Measurements from ENCODE around the gene MARCHF9.

DNA sequence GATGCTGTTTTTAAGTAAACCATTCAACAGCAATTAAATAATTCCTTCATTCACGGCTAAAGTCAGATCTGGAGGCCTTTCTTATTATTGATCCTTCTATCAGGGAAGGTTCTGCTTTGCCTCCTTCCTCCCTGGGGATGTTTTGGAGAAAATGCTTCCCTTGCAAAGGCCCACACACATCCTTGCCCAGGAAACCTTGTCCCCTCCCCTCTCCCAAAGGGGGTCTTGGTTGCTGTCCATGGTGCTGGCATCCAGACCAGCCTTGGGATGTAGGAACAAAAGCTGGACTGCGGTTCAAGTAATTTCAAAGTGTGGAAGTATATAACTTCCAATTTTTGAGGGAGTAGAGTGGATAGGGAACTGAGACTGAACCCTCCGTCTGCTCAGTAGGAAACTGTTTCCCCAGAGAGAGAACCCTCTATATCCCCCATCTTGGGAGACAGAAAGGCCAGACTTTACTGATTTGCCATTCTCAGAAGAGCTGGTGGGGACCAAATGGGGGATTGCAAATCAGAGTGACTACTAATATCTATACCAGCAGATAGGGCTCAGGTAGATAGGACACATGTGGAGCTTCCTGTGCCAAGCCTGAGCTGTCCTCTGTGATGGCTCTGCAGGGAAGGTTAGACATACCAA lies 5.6 kb downstream of the MARCHF9 start:
- TF ChIP-seq TEAD4 (IDR thresholded peaks at IDR 0.05): 0 out of 2 replicates have a peak, but pooled peaks have one; percentile 25
- TF ChIP-seq TAF1 (IDR thresholded peaks at IDR 0.05; ENCODE audit: low read depth): no peak
- no peak for TF ChIP-seq FOXM1 (IDR thresholded peaks at IDR 0.05; ENCODE audit: borderline replicate concordance, low read depth)
- no peak for TF ChIP-seq EP300 (IDR thresholded peaks at IDR 0.05; ENCODE audit: borderline replicate concordance)
- no peak for TF ChIP-seq YY1 (IDR thresholded peaks at IDR 0.05; ENCODE audit: low read depth)
- peak; percentile 91 for TF ChIP-seq ZBTB7A (IDR thresholded peaks at IDR 0.05; ENCODE audit: low read depth)
- TF ChIP-seq RAD21 (IDR thresholded peaks at IDR 0.05; ENCODE audit: low read depth): no peak
- no peak for TF ChIP-seq CEBPB (IDR thresholded peaks at IDR 0.05)
